HG03025 (cell line): ENCODE results near the gene PCIF1.
"Not testable (repeated sequence)": the region's sequence is repeated elsewhere in the genome, so short reads cannot be mapped to it uniquely, and the experiment has no call there.

Source experiments
- ATAC-seq: cut with Tn5 transposase; IDR thresholded peaks from one replicate; pipeline ENCODE4 v1.9.1; 2021; ENCODE audit warnings: mild to moderate bottlenecking, moderate library complexity; ENCODE audit not compliant: unreplicated experiment, low FRiP score

PCIF1 gene

DNA sequence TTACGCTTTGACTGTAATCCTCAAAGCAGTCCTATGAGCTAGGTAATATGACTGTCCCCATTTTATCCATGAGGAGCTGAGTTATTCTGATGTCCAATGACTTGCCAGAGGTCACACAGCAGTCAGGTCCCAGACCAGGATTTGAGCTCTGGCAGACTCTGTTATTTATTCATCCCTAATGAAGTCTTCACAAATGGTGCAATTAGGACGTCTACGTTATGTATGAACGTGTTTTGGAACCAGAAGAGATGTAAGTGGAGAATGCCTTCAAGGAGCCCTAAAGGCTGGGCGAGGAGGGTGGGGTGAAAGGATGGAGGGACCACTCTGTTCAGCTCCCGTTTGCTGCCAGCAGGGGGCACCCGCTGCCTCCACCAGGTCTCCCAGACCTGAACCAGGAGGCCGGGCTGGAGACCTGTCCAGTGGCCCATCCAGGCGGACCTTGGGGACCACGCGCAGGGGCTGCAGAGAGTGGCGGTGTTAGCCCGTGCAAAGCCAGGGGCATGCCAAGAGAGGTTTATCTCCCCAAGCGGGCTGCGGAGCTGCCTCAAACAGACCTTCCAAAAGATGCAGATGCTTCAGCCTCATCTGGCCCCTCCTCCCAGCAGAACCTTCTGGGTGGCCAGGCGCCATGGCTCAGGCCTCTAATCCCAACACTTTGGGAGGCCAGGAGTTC is 52.8 kb downstream of the PCIF1 start:
- ATAC-seq, result no peak

DNA sequence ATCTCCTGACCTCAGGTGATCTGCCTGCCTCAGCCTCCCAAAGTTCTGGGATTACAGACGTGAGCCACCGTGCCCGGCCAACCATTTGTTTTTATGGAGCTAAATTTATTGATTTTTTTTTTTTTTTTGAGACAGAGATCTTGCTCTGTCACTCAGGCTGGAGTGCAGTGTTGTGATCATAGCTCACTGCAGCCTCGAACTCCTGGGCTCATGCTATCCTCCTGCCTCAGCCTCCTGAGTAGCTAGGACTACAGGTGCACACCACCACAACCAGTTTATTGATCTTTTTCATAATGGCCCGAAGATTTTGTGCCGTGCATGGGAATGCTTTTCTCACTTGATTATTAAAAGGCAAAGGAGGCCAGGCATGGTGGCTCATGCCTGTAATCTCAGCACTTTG is 54.3 kb downstream of the PCIF1 start:
- ATAC-seq, result not testable (repeated sequence)

DNA sequence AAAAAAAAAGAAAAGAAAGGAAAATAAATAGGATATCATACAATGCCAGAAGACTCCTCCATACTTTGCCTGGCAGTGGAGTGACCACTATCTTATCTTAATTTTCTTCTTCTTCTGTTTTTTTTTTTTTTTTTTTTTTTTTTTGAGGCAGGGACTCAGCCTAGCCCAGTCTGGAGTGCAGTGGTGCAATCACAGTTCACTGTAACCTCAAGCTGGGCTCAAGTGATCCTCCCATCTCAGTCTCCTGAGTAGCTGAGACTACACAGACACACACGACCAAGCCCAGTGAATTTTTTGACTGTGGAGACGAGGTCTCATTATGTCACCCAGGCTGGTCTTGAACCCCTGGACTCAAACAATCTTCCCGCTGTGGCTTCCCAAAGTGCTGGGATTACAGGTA is 57.1 kb downstream of the PCIF1 start:
- ATAC-seq, result no peak

DNA sequence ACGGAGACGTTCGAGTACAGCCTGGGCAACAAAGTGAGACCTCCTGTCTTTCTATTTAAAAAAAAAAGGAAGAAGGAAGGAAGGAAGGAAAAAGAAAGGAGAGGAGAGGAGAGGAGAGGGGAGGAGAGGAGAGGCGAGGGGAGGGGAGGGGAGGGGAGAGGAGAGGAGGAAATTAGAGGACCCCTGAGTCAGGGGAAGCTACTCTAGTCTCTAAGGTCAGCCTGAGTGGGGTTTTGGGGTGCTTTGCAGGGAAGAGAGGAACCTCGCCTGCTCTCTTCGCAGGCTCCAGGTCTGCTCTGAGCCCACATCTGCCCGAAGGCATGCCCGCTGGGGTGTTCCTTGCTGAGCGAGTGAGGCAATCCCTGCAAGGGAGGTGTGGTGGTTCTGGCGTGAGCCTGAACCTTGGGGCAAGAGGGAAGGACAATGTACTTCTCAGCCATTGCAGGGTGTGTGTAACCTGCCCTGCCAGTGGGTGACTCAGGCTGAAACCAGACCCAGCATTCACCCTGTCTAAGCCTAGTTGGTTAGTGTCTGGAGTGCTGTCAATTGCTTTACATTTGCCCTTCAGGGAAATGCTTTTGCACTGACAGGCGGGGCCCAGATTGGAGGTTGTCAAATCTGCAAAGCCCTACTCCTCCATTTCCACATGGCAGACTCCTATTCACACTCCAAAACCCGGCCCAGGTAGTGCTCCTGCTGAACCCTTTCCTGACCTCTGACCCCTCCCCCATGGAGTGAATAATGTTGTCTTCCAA is 58.9 kb downstream of the PCIF1 start:
- ATAC-seq, result no peak

DNA sequence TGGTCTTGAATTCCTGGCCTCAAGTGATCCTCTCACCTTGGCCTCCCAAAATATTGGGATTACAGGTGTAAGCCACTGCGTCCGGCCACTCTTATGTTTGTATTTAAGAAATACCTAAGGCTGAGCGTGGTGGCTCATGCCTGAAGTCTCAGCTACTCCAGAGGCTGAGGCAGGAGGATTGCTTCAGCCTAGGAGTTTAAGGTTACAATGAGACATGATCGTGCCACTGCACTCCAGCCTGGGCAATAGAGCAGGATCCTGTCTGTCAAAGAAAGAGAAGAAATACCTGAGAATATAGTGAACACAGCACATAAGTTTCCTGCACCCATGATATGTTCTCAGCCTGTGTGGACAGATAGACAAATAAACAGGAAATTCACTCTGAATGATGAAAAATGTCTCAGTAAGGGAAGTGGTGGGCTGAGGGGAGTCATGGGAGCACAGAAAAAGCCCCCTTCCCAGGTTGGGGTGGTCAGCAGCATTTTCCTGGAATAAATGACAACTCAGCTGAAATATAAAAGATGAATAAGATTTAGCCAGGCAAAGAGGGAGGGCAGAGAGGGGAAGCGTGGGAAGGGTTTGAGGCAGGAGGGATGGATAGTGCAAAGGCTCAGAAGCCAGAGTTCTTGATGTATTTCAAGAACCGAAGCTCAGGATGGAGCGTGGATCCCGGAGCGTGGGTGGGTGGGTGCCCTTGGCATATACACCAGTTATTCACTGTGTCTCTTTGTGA is 60.4 kb downstream of the PCIF1 start:
- no peak for ATAC-seq

DNA sequence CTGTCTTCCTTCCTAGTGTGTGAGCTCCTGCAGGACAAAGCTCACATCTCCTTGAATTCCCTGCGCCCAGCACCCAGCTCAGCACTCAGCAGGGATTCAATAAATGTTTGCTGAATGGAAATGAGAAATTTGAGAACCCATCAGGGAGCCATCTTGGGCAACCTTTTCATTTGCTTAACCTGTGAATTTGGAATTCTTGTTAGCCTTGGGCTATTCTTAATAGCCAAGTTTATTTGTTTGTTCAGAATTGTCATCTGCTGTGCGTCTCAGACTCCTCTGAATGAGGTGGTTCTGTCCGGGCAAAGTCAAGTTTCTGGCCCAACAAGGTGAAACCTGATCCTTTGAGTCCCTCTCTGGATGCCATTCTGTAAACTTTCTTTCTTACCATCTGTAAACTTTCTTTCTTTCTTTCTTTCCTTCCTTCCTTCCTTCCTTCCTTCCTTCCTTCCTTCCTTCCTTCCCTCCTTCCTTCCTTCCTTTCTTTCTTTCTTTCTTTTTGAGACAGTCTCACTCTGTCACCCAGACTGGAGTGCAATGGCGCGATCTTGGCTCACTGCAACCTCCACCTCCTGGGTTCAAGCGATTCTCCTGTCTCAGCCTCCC is 61.1 kb downstream of the PCIF1 start:
- ATAC-seq, result not testable (repeated sequence)

DNA sequence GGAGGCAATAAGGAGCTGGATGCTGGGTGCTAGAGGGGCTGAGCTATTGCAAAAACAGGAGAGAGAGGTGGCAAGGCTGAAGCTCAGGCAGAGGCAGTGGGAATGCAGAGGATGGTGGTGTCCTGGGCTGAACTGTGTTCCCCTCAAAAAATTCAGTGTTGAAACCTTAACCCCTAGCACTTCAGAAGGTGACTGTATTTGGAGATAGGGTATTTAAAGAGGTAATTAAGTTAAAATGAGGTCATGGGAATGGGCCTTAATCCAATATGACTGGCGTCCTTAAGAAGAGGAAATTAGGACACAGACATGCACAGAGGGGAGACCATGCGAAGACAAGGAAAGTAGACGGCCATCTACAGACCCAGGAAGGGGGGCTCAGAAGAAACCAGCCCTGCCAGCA is 62.7 kb downstream of the PCIF1 start:
- no peak for ATAC-seq
